HG02588 (cell line): ENCODE data around the gene P2RY10.
"Not testable (repeated sequence)": the region's sequence is repeated elsewhere in the genome, so short reads cannot be mapped to it uniquely, and the experiment has no call there.

Experiments
- ATAC-seq: cut with Tn5 transposase; IDR thresholded peaks from one replicate; pipeline ENCODE4 v1.9.1; 2021; ENCODE audit warnings: mild to moderate bottlenecking, moderate library complexity; ENCODE audit not compliant: unreplicated experiment

The P2RY10 gene

GRCh38 chrX:78945186-78945912 is at the start of gene P2RY10:
Gene P2RY10 (plus strand): TSS chrX:78945391. CDS start chrX:78960521, 15,130 bp downstream.
- peak; percentile 65 for ATAC-seq

- no peak for ATAC-seq
Observed at GRCh38 chrX:78922754-78923153, 22.4 kb upstream of the P2RY10 start.

GRCh38 chrX:78923198-78924015 is 21.8 kb upstream of the P2RY10 start:
- ATAC-seq = peak; percentile 93

GRCh38 chrX:78931814-78932213 is 13.4 kb upstream of the P2RY10 start:
- no peak for ATAC-seq

GRCh38 chrX:78934866-78935265 is 10.3 kb upstream of the P2RY10 start:
- ATAC-seq = no peak

GRCh38 chrX:78944351-78944750 is 840 bp upstream of the P2RY10 start:
- no peak for ATAC-seq

GRCh38 chrX:78946178-78946931 is 1.2 kb downstream of the P2RY10 start:
- no peak for ATAC-seq

GRCh38 chrX:78950009-78950835 is 5.0 kb downstream of the P2RY10 start:
- ATAC-seq = no peak

- ATAC-seq = no peak
Observed at GRCh38 chrX:78957049-78957767, 12.0 kb downstream of the P2RY10 start.

GRCh38 chrX:78957768-78958130 is 12.6 kb downstream of the P2RY10 start:
- ATAC-seq = peak; percentile 89

- no peak for ATAC-seq
Observed at GRCh38 chrX:78958419-78959116, 13.4 kb downstream of the P2RY10 start.

- no peak for ATAC-seq
Observed at GRCh38 chrX:78960888-78961287, 15.7 kb downstream of the P2RY10 start.

- no peak for ATAC-seq
Observed at GRCh38 chrX:78964598-78964997, 19.4 kb downstream of the P2RY10 start.

GRCh38 chrX:78979789-78980464 is 34.7 kb downstream of the P2RY10 start:
- ATAC-seq = peak; percentile 97

GRCh38 chrX:78989349-78989748 is 44.2 kb downstream of the P2RY10 start:
- ATAC-seq = no peak

- ATAC-seq = no peak
Observed at GRCh38 chrX:78997870-78998558, 52.8 kb downstream of the P2RY10 start.

GRCh38 chrX:79007540-79007939 is 62.3 kb downstream of the P2RY10 start:
- not testable (repeated sequence) for ATAC-seq
